GM18505 (cell line): ENCODE results near the gene LRRC8D.

Source experiments
- ATAC-seq: cut with Tn5 transposase; IDR thresholded peaks from one replicate; pipeline ENCODE4 v1.9.1; 2021; ENCODE audit not compliant: unreplicated experiment
- POLR2A ChIP-seq: IDR thresholded peaks from 4 replicates; pipeline ENCODE4 v1.6.1; 2011; ENCODE audit warnings: borderline replicate concordance; ENCODE audit not compliant: insufficient read depth, insufficient read length; ENCODE audit errors: extremely low read depth

The LRRC8D gene

DNA sequence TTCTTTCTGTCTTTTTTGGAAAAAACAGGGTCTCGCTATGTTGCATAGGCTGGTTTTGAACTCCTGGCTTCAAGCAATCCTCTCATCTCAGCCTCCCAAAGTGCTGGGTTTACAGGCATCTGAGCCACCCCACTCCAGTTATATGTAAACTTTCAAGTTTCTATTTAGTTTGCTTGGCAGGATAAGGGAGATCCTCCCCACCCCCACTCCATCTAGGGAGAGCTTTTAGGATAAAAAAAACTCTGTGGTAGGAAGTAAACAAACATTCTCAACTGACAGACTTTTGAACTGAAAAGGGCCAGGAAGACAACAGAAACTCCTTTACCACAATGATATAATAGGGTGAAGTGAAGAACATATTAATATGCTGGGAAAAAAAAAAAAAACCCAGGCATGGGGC is 133.1 kb downstream of the LRRC8D start:
- no peak for ATAC-seq
- TF ChIP-seq POLR2A = no peak

DNA sequence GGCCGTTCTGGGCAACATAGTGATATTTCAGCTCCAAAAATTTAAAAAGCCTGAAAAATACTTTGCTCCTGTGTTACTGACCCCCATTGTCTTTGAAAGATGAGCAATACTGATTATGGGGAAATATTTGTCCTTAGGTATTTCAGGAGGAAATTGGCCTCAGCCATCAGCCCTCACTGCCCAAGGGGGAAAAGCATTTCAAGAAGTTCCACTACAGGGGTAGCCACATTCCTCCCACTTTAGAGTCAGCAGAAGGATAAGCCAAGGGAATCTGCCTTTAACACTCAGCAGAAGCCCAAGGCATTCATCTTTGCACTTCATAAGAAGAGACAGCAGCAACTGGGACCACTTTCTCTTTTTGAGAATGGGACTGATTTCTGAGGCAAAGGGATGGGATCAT is 133.6 kb downstream of the LRRC8D start:
- TF ChIP-seq POLR2A = no peak
- ATAC-seq = no peak

DNA sequence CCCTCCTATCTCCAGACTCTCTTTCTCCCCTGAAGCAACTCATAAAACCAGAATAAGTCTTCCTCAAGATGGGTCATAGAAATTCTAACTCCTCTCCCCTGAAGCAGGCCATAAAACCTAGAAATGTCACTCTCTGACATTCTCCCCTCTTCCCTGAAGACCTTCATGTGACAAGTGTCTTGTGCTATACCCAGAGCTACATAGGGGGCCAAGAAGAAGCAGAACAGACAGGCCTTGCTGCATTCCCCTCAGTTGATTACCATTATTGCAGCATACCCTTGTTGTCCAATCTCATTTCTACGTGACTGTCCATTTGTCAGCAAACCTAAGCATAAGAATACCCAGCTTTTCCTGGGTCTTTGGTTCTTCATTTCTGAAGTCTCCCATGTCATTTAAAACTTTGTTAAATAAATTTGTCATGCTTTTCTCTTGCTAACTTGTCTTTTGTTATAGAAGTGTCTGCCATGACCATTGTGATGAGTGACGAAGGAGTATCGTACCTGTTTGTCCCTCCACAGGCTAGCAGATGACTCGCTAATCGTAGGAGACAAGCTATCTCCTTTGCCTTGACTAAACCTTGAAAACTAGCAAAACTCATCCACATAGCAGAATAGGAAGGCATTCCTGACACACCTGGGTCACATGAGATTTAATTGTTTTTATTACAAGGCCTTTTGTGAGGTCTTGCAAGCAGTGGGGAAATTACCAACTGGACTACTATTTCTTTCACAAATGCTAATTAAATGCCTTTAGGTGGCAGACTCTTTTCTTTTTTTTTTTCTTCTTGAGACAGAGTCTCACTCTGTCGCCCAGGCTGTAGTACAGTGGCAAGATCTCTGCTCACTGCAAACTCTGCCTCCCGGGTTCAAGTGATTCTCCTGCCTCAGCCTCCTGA is 134.7 kb downstream of the LRRC8D start:
- TF ChIP-seq POLR2A = no peak
- ATAC-seq = no peak

DNA sequence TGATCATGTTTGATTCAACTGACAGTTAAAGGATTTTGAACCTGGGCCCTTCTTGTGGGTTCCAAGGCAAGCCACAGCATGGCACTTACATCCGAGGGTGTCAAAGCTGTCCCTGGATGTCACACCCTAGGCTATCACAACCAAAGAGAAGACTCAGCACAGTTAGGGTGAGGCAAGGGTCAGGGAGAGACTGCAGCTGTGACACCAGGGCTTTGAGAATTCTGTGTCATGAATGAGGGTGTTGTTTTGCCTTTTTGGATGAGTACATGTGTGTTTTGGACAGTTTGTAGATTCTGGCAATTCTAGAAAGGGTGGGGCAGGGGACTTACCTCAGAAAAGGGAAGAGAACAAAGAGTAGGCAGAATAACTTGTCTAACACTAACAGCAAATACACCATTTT is 136.3 kb downstream of the LRRC8D start:
- no peak for ATAC-seq
- TF ChIP-seq POLR2A = no peak

DNA sequence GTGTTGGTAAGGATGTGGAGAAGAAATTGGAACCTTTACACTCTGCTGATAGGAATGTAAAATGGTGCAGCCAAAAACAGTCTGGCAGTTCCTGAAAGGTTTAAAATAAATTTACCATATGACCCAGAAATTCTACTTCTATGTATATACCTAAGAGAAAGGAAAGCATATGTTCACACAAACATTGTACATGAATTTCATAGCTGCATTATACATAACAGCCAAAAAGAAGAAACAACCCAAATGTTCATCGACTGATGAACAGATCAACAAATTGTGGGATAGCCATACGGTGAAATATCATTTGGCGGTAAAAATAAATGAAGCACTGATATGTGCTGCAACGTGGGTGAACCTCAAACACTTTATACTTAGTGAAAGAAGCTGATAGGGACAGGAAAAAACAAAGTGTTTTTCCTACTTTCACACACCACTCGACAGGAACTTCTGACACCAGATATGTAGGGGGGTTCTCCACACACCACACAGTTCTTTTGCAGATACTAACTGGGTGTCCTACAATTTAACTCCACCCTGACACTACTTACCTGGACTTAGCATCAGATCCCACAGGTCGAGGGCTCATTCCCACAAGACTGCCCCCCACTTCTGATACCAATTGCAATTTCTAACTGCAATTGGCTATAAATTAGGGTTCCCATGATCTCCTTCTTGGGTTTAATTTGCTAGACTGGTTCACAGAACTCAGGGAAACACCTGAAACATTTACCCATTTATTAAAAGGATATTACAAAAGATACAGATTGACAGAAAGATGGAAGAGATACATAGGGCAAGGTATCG is 138.2 kb downstream of the LRRC8D start:
- no peak for ATAC-seq
- TF ChIP-seq POLR2A = no peak

DNA sequence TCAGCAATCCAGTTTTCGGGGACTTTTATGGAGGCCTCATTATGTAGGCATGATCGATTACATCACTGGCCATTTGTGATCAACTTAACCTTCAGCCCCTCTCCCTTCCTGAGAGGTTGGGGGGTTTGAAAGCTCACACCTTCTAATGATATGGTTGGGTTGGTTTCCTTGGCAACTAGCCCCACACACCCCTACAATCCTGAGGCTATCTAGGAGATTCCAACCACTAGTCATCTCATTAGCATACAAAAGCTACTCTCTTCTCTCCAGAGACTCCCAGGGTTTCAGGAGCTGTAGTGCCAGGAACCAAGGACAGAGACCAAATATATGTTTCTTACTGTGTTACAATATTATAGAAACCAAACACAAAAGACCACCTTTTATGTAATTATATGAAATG is 138.9 kb downstream of the LRRC8D start:
- no peak for ATAC-seq
- no peak for TF ChIP-seq POLR2A

DNA sequence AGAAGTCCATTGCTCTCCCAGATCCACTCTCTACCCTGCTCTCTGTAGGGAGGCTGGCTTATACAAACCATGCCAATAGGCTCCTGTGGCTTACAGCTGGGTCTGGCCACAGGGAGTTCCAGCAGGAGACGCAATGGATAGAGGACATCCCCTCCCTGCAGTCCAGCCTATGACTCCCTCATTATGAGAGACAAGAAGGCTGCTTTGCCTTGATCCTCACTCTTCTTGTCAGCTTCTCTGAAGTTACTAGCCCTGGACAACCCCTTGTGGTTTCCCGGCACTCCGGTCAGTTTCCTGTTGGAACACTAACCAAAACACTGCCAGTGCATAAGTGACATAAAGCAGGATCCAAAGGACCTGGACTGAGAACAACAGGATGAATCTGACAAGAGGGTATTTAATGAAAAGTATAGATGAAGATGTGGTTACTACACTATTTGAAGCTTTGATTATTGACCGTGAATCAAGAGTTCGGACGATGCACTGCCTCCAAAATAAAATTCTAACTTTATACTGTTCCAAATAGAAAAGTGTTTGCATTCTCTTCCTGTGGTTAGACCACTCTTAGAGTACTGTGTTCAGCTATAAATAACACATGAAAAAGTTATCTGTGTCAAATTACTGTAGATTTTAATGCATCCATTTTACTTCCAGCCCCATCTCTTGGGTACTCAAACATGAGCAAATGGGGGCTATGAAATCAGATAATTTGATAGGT is 141.4 kb downstream of the LRRC8D start:
- ATAC-seq = no peak
- no peak for TF ChIP-seq POLR2A

DNA sequence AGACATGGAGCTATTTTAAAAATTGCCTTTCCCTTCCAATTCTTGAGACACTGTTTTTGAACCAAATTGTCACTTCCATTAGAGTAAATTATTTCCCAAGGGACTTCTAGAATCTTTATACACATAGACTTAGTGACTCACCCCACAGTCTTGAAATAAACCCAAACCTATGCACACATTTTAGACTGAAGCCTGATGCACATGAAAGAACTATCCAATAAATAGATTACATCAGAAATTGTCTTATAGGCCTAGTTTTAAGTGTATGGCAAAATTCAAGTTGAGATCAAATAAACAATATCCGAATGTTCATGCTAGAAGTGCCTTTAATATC is 141.9 kb downstream of the LRRC8D start:
- ATAC-seq = no peak

DNA sequence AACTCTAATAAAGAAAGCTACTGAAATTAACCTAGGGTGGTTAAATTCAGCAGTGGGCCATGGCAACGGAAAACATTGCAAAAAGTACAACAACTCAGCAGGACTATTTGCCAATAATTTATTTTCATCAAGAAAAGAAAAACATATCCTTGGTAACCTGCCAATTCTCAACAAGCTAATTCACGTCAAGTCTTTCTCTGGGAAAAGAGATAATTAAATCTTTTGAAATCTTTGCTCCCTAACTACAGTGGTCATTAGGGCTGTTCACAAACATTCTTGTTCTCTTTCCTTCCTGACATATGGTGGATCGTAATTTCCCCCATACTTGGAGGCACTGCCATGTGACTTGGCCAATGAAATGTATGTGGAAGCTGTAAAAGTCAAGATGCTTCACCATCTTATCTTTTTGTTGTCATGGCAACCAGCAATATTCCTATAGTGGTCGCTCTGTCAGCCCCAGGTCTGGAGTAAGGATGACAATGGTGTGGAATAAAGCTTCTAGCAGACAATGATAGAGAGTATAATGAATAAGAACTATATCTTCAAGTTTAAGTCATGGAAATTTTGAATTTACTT is 144.4 kb downstream of the LRRC8D start:
- no peak for TF ChIP-seq POLR2A
- ATAC-seq = no peak

More for the DNA sequence above, 141.9 kb downstream of the LRRC8D start:
- TF ChIP-seq POLR2A = no peak

DNA sequence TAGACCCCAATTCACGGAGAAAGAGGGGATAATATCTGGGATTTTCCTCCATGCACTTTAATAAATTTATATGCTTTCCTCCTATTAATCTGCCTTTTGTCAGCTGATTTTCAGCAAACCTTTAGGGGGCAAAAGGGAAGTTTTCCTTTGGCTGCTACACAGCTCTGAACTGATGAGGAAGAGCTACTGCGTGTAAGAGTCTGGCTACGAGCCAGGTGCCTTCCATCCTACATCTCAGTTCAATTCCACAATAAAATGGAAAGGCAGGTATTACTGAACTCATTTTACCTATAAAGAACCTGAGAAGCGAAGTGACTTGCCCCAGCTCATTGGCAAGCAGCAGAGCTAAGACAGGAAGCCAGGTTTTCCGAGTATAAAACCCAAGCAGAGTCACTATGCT is 145.8 kb downstream of the LRRC8D start:
- TF ChIP-seq POLR2A = no peak
- no peak for ATAC-seq

DNA sequence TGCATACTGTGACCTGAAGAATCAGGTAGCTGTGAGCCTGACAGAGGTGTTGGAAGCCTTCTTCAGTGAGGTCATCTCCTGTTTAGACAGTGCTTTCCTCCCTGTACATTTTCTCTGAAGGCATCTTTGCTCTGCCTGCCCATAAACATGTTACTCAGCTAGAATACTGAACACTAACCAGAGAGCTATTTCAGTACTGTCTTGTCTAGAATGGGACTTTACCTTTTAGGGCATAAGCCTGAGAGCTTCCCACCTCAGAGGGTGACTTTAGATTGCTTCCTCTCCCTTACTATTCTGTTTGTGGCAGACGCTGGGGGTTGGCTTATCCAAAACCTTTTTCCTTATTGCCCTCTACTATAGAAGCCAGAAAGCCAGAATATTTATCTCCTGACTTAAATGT is 150.8 kb downstream of the LRRC8D start:
- ATAC-seq = peak; percentile 68
- TF ChIP-seq POLR2A = no peak

DNA sequence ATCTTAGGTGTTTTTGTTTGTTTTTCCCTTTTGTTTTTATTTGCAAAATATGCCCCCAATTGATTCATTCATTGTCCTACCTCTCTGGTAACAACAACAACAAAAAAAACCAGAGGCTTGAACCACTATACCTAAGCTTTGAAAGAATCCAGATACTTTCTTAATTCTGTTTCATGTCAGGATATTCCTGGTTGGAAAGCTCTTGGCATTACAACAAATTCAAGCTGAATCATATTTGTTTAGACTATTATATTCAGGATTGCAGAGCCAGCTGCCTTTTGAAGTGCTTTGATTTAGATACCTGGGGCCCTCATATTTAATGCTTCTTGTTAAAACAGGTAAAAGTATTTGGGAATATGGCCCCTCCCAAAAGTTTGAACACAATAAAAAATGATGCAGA is 151.2 kb downstream of the LRRC8D start:
- no peak for ATAC-seq
- TF ChIP-seq POLR2A = no peak

DNA sequence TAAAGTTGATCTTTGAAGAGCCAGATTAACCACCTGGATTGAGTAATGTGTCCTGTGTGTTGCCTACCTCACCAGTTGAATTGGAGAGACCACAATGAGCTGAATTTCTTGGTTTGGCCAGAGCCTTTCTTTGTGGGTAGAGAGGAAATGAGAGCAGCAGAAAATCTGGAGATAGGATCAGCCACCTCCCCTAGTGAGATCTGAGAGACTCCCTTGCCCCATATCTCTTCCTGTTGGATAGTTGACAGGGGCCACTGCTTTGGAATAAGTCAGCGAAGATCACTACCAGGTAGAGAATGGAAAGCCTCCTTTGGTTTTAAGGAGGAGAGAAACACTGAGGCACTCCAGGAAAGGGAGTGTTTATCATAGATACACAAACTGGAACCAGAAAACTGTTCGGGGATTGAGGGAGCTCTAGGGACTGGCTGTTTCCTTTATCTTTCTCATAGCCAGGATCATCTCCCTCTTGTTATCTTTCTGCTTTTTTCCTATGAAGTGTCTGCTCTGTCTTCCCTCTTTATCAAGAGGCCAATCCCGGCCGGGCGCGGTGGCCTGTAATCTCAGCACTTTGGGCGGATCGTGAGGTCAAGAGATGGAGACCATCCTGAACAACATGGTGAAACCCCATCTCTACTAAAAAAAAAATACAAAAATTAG is 152.8 kb downstream of the LRRC8D start:
- ATAC-seq = no peak
- no peak for TF ChIP-seq POLR2A
